Cerebellar cortex (tissue), 1 donor: ENCODE results near the gene PCBP3.

ENCODE experiments used
- DNase-seq: peaks from one replicate; pipeline ENCODE4 v3.0.0-alpha.2; 2015; ENCODE audit warnings: low spot score

Gene PCBP3

GRCh38 chr21:45753445-45753844 lies 109.9 kb downstream of the PCBP3 start:
- no peak for DNase-seq

GRCh38 chr21:45756029-45756428 lies 112.5 kb downstream of the PCBP3 start:
- DNase-seq, result peak; percentile 65

GRCh38 chr21:45756669-45757068 lies 113.1 kb downstream of the PCBP3 start:
- DNase-seq, result no peak

- no peak for DNase-seq
Measured at GRCh38 chr21:45761704-45762103, 118.2 kb downstream of the PCBP3 start.

- no peak for DNase-seq
Measured at GRCh38 chr21:45763074-45763473, 119.5 kb downstream of the PCBP3 start.

GRCh38 chr21:45763506-45763905 lies 120.0 kb downstream of the PCBP3 start:
- no peak for DNase-seq

GRCh38 chr21:45764792-45765191 lies 121.3 kb downstream of the PCBP3 start:
- DNase-seq, result no peak

- DNase-seq, result no peak
Measured at GRCh38 chr21:45765375-45765774, 121.8 kb downstream of the PCBP3 start.

- no peak for DNase-seq
Measured at GRCh38 chr21:45766055-45766454, 122.5 kb downstream of the PCBP3 start.

- DNase-seq, result peak; percentile 38
Measured at GRCh38 chr21:45766501-45766900, 123.0 kb downstream of the PCBP3 start.

- no peak for DNase-seq
Measured at GRCh38 chr21:45767071-45768006, 123.8 kb downstream of the PCBP3 start.

- no peak for DNase-seq
Measured at GRCh38 chr21:45768011-45768739, 124.7 kb downstream of the PCBP3 start.

- no peak for DNase-seq
Measured at GRCh38 chr21:45768740-45769048, 125.2 kb downstream of the PCBP3 start.

GRCh38 chr21:45769294-45769693 lies 125.8 kb downstream of the PCBP3 start:
- no peak for DNase-seq

GRCh38 chr21:45769896-45770295 lies 126.4 kb downstream of the PCBP3 start:
- DNase-seq, result no peak

- no peak for DNase-seq
Measured at GRCh38 chr21:45772180-45772579, 128.7 kb downstream of the PCBP3 start.

GRCh38 chr21:45774291-45774690 lies 130.8 kb downstream of the PCBP3 start:
- no peak for DNase-seq

GRCh38 chr21:45776971-45777370 lies 133.4 kb downstream of the PCBP3 start:
- no peak for DNase-seq

- no peak for DNase-seq
Measured at GRCh38 chr21:45778686-45779085, 135.2 kb downstream of the PCBP3 start.

GRCh38 chr21:45779226-45779625 lies 135.7 kb downstream of the PCBP3 start:
- no peak for DNase-seq

- DNase-seq, result peak; percentile 29
Measured at GRCh38 chr21:45780647-45781046, 137.1 kb downstream of the PCBP3 start.

- no peak for DNase-seq
Measured at GRCh38 chr21:45781741-45782140, 138.2 kb downstream of the PCBP3 start.

GRCh38 chr21:45786660-45787059 lies 143.1 kb downstream of the PCBP3 start:
- no peak for DNase-seq
